Small intestine (tissue), 7 donors: Measurements from ENCODE around the gene PIP5K1C. TPM values are rescaled to one million over a fixed set of nuclear protein-coding genes. Genes with fewer than 3 reads are reported as not detected.

ENCODE experiments used
- DNase-seq, 2 donors: peaks; one replicate each; pipeline versions ENCODE4 v3.0.0 to v3.0.0-alpha.2; 2013
- FAIRE-seq: peaks from 2 replicates; lab custom pipeline; 2012; peaks lifted over from hg19 to GRCh38; lab: Jason Lieb, UNC
- H3K27ac ChIP-seq, 3 donors: one replicate each; pipeline ENCODE4 v1.5.1; 2013; ENCODE audit warnings: low read length in 2 of 3, mild to moderate bottlenecking in 2 of 3, control low read depth in 1 of 3, inconsistent platforms in 1 of 3, low read depth in 1 of 3, moderate library complexity in 1 of 3
- H3K27me3 ChIP-seq, 3 donors: one replicate each; pipeline ENCODE4 v1.6.1; 2013; ENCODE audit warnings: low read length in 3 of 3, inconsistent platforms in 1 of 3; ENCODE audit not compliant: control insufficient read depth in 3 of 3, insufficient read depth in 3 of 3
- H3K36me3 ChIP-seq, 3 donors: one replicate each; pipeline ENCODE4 v1.6.1; 2013; ENCODE audit warnings: low read length in 3 of 3, inconsistent platforms in 1 of 3, low read depth in 1 of 3, mild to moderate bottlenecking in 1 of 3, moderate library complexity in 1 of 3; ENCODE audit not compliant: control insufficient read depth in 3 of 3, insufficient read depth in 2 of 3
- H3K4me1 ChIP-seq, 3 donors: one replicate each; pipeline ENCODE4 v1.6.1; 2013; ENCODE audit warnings: low read length in 2 of 3, inconsistent platforms in 1 of 3, low read depth in 1 of 3, mild to moderate bottlenecking in 1 of 3, moderate library complexity in 1 of 3; ENCODE audit not compliant: control insufficient read depth in 3 of 3, insufficient read depth in 2 of 3
- H3K4me3 ChIP-seq, 3 donors: one replicate each; pipeline ENCODE4 v1.5.1; 2013; ENCODE audit warnings: low read length in 3 of 3, control low read depth in 1 of 3, inconsistent platforms in 1 of 3, low read depth in 1 of 3, mild to moderate bottlenecking in 1 of 3, moderate library complexity in 1 of 3
- H3K9me3 ChIP-seq, 2 donors: one replicate each; pipeline ENCODE4 v1.6.1; 2013; ENCODE audit warnings: low read depth in 1 of 2, low read length in 1 of 2; ENCODE audit not compliant: control insufficient read depth in 2 of 2, insufficient read depth in 1 of 2
- WGBS, 3 donors: extraction: QIAGEN DNeasy Blood & Tissue Kit; methylation state at CpG; one replicate each; pipeline ENCODE4 v1.1.7; 2013; 5-methylcytosine and 5-hydroxymethylcytosine counted together
- polyA plus RNA-seq, 4 donors: library from polyadenylated mRNA; stranded (reverse) in 3 of 4; unstranded in 1 of 4; fragments of 200-250 nt in 3 of 4; fragments of 120-200 nt in 1 of 4; gene quantifications; one replicate each; pipeline versions ENCODE4 v1.2.1 to v1.2.3, GENCODE V29; 2013
- donor health status: healthy with polysubstance abuse.
- donor health status: control.
- donor health status: control.
- donor health status: Bipolar disorder and iron deficiency.
- donor health status: healthy.

Gene PIP5K1C
- polyA plus RNA-seq, 4 donors = 7.3 to 19.5 (median 13.5) TPM

GRCh38 chr19:3595521-3596061 lies 104.7 kb downstream of the PIP5K1C start:
- FAIRE-seq (no peak), DNase-seq (no peak)
- Histone ChIP-seq H3K4me3 (no peak overlapping the region), H3K4me1 (no peaks in the 10 kb centered on the region), H3K36me3 (no peaks in the 10 kb centered on the region), H3K27me3 (peaks cover 0 to 11% (median 0%) of the 10 kb centered on the region in 3 donors), H3K27ac (no peak overlapping the region), H3K9me3 (peaks cover 0 to 15% of the 10 kb centered on the region in 2 donors)
- WGBS, 3 donors = 62 to 84% (median 72%) methylated on average over 27 to 34 of the region's 34 CpGs

DNA sequence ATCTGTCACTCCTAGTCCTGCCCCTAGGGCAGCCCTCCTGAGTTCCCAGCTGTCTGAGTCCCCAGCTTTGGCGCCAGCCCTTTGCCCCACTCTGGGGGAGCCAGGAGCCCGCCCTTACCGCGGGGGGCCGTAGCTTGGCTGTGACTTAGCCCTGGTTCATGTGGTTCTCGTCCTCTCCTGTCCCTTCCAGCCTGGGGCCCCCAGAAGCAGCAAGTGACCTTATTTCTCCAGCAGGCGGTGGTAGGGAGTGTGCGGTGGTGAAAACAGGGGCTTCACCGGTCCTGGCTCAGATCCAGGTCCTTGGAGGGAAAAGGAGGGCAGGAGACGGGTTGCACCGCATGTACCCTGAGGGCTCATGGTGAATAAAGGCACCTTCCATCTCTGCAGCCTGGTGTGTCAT lies 107.1 kb downstream of the PIP5K1C start:
- FAIRE-seq = no peak
- WGBS, 3 donors = 45 to 48% (median 46%) methylated on average over 10 to 11 of the region's 11 CpGs
- Histone ChIP-seq H3K4me3 (no peak overlapping the region), H3K27ac (no peak overlapping the region), H3K27me3 (peaks cover 0 to 11% (median 0%) of the 10 kb centered on the region in 3 donors), H3K4me1 (no peaks in the 10 kb centered on the region), H3K9me3 (peaks cover 0 to 15% of the 10 kb centered on the region in 2 donors), H3K36me3 (no peaks in the 10 kb centered on the region)
- DNase-seq = no peak

DNA sequence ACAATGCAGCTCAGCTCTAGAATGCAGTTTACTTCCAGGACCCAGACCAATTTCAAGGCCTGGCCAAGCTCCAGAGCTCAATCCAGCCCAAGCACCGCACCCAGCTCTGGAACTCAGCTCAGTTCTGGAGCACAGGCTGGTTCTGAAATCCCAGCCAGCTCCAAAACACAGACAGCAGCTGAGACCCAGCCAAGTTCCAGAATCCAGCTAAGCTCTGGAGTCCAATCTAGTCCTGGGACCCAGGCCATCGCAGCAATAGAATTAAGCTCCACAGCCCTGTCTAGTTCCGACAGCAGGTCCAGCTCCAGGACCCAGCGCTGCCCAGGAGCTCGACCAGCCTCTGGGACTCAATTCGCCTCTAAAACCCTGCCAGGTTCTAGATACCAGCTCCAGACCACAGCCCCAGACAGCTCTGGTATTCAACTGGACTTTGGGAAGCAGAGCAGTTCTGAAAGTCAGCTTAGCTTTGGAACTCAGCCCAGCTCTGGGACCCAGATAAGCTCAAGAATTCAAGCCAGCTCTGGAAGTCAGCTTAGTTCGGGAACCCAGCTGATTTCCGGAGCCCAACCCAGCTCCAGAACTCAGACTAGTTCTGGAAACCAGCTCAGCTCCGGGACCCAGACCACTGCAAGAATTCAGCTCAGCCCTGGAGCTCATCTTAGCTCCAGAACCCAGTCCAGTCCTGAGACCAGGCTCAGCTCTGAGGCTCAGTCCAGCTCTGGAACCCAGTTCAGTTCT lies 108.2 kb downstream of the PIP5K1C start:
- H3K9me3 ChIP-seq = peaks cover 0 to 15% of the 10 kb centered on the region in 2 donors
- no peaks in the 10 kb centered on the region for H3K36me3 ChIP-seq
- no peak for DNase-seq
- no peak overlapping the region for H3K27ac ChIP-seq
- WGBS, 3 donors = 74 to 84% (median 75%) methylated on average over 9 of the region's 9 CpGs
- no peak overlapping the region for H3K4me3 ChIP-seq
- no peak for FAIRE-seq
- H3K4me1 ChIP-seq = no peaks in the 10 kb centered on the region
- peaks cover 0 to 12% (median 0%) of the 10 kb centered on the region in 3 donors for H3K27me3 ChIP-seq

DNA sequence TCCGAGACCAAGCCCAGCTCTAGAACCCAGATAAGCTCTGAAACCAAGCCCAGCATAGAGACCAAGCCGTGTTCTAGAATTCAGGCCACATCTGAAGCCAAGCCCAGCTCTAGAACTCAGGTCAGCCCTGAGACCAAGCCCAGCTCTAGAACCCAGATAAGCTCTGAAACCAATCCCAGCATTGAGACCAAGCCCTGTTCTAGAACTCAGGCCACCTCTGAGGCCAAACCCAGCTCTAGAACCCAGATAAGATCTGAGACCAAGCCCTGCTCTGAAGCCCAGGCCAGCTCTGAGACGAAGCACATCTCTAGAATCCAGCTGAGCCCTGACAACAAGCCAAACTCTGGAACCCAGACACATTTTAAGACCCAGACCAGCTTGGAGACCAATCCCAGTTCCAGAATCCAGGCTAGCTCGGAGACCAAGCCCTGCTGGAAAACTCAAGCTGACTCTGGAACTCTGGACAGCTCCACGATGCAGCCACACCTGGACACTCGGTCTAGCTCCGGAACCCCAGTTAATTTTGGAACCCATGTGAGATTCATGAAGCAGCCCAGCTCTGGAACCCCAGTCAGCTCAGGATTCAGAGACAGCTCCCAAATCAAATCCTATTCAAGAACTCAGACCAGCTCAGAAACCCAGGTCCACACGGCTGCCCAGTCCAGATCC lies 109.1 kb downstream of the PIP5K1C start:
- DNase-seq (no peak), FAIRE-seq (no peak)
- Histone ChIP-seq H3K4me3 (no peak overlapping the region), H3K27me3 (peaks cover 0 to 22% (median 0%) of the 10 kb centered on the region in 3 donors), H3K4me1 (no peaks in the 10 kb centered on the region), H3K36me3 (no peaks in the 10 kb centered on the region), H3K9me3 (peaks cover 0 to 15% of the 10 kb centered on the region in 2 donors), H3K27ac (no peak overlapping the region)
- WGBS, 3 donors = 87 to 90% (median 88%) methylated on average over 8 of the region's 8 CpGs

GRCh38 chr19:3589949-3590348 lies 110.3 kb downstream of the PIP5K1C start:
- 92 to 95% (median 94%) methylated on average over 18 to 22 of the region's 22 CpGs for WGBS, 3 donors
- FAIRE-seq = no peak
- peaks cover 0 to 15% of the 10 kb centered on the region in 2 donors for H3K9me3 ChIP-seq

DNA sequence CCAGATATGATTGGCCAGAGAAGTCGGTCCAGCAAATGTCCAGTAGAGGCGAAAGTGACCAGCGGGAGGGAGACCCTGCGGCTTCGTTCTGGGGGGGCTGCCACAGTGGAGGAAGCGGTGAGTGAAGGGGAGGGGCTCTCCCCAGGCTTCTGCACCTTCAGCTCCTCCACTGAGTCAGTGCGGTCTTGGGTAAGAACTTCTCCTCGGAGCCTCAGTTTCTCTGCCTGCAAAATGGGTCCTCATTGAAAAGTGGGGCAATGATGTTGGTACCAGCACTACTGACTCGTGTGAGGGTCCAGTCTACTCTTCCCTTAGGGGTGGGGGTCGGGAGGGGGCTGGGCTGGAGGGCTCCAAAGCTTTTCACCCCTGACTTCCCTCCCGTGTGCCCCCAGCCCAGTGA lies 110.8 kb downstream of the PIP5K1C start:
- FAIRE-seq = no peak
- 74 to 85% (median 79%) methylated on average over 11 of the region's 11 CpGs for WGBS, 3 donors

More at GRCh38 chr19:3589949-3590348, 110.3 kb downstream of the PIP5K1C start:
- no peak overlapping the region for H3K4me3 ChIP-seq
- H3K27ac ChIP-seq = no peak overlapping the region
- no peak for DNase-seq
- no peaks in the 10 kb centered on the region for H3K36me3 ChIP-seq
- peaks cover 0 to 3% (median 0%) of the 10 kb centered on the region in 3 donors for H3K4me1 ChIP-seq
- peaks cover 0 to 31% (median 0%) of the 10 kb centered on the region in 3 donors for H3K27me3 ChIP-seq

DNA sequence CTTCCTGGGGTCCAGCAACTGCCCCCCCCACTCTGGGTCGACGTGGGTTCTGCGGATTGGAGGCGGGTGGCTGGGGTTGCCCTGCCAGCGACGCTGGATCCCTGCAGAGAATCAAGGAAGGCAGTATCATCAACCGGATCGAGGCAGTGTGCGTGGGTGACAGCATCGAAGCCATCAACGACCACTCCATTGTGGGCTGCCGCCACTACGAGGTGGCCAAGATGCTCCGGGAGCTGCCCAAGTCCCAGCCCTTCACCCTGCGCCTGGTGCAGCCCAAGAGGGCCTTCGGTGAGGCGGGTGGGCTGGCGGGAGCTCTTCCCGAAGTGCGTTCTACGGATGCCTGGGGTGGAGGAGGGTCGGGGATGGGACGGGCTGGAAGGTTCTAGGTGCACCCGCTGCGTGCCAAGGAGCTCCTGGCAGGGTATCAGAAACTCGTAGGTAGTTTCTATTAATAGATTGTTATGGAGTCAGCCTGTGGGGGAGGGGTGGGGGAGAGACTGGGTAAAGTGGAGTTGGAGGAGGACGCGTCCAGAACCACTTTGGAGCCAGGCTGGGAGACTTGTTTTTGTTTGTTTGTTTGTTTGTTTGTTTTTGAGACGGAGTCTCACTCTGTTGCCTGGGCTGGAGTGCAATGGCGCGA lies 113.4 kb downstream of the PIP5K1C start:
- FAIRE-seq (no peak), DNase-seq (no peak)
- H3K27ac ChIP-seq = no peak overlapping the region
- H3K4me1 ChIP-seq = peaks cover 0 to 3% (median 0%) of the 10 kb centered on the region in 3 donors
- 65 to 70% (median 68%) methylated on average over 31 of the region's 31 CpGs for WGBS, 3 donors
- H3K36me3 ChIP-seq = no peaks in the 10 kb centered on the region
- H3K4me3 ChIP-seq = no peak overlapping the region
- H3K9me3 ChIP-seq = peaks cover 0 to 11% of the 10 kb centered on the region in 2 donors
- H3K27me3 ChIP-seq = peaks cover 0 to 32% (median 0%) of the 10 kb centered on the region in 3 donors

More for the DNA sequence above, 110.8 kb downstream of the PIP5K1C start:
- Histone ChIP-seq H3K4me1 (peaks cover 0 to 3% (median 0%) of the 10 kb centered on the region in 3 donors), H3K27ac (no peak overlapping the region), H3K36me3 (no peaks in the 10 kb centered on the region), H3K4me3 (no peak overlapping the region), H3K9me3 (peaks cover 0 to 15% of the 10 kb centered on the region in 2 donors), H3K27me3 (peaks cover 0 to 33% (median 0%) of the 10 kb centered on the region in 3 donors)
- DNase-seq = no peak

- H3K27me3 ChIP-seq = peaks cover 0 to 32% (median 0%) of the 10 kb centered on the region in 3 donors
- H3K4me1 ChIP-seq = peaks cover 0 to 3% (median 0%) of the 10 kb centered on the region in 3 donors
- peak overlapping the region in 2 of 3 donors; percentile 8 to 20 for H3K4me3 ChIP-seq
- WGBS, 3 donors = 28 to 40% (median 31%) methylated on average over 16 of the region's 16 CpGs
- no peak overlapping the region for H3K27ac ChIP-seq
- no peak for DNase-seq
- H3K9me3 ChIP-seq = peaks cover 0 to 5% of the 10 kb centered on the region in 2 donors
- FAIRE-seq = no peak
- H3K36me3 ChIP-seq = no peaks in the 10 kb centered on the region
Measured at GRCh38 chr19:3586127-3586626, 114.1 kb downstream of the PIP5K1C start.
